OCI-LY7 (cell line): ENCODE measurements around the gene TRDN.

Experiments used
- EZH2phosphoT487 ChIP-seq: fragments of 200-600 bp; sonication (generic); IDR thresholded peaks from 2 replicates; pipeline ENCODE4 v1.6.1; 2018; ENCODE audit warnings: low read depth, borderline replicate concordance, mild to moderate bottlenecking, mixed run types, antibody characterized with exemption, low read length, moderate library complexity, mixed read lengths
- TF ChIP-seq, protein P1 (sequence below): fragments of 200-600 bp; sonication (generic); conservative IDR thresholded peaks from 2 replicates; pipeline ENCODE4 v1.5.1; 2014; ENCODE audit warnings: mild to moderate bottlenecking, antibody characterized with exemption, low read length, moderate library complexity, mixed read lengths

DNA sequence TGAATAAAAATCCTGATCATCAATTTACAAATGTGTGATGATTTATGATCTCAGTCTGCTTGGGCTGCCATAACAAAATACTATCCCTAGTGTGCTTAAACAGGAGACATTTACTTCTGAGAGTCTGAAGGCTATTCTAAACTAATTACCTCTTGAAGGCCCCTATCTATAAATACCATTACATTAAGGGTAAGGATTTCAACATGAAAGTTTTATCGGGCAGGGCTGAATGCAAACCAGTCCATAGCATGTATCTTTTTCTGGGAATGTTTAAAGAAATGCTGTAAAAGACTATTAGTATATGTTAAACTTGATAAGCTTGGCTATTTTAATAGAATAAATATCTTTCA, 48.2 kb downstream of the TRDN start:
- no peak for TF ChIP-seq EZH2phosphoT487
- TF ChIP-seq, protein P1, sequence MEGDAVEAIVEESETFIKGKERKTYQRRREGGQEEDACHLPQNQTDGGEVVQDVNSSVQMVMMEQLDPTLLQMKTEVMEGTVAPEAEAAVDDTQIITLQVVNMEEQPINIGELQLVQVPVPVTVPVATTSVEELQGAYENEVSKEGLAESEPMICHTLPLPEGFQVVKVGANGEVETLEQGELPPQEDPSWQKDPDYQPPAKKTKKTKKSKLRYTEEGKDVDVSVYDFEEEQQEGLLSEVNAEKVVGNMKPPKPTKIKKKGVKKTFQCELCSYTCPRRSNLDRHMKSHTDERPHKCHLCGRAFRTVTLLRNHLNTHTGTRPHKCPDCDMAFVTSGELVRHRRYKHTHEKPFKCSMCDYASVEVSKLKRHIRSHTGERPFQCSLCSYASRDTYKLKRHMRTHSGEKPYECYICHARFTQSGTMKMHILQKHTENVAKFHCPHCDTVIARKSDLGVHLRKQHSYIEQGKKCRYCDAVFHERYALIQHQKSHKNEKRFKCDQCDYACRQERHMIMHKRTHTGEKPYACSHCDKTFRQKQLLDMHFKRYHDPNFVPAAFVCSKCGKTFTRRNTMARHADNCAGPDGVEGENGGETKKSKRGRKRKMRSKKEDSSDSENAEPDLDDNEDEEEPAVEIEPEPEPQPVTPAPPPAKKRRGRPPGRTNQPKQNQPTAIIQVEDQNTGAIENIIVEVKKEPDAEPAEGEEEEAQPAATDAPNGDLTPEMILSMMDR = no peak
